Measurements from ENCODE around the gene GNAZ.
"Not testable (repeated sequence)": the region's sequence is repeated elsewhere in the genome, so short reads cannot be mapped to it uniquely, and the experiment has no call there.

GNAZ gene

DNA sequence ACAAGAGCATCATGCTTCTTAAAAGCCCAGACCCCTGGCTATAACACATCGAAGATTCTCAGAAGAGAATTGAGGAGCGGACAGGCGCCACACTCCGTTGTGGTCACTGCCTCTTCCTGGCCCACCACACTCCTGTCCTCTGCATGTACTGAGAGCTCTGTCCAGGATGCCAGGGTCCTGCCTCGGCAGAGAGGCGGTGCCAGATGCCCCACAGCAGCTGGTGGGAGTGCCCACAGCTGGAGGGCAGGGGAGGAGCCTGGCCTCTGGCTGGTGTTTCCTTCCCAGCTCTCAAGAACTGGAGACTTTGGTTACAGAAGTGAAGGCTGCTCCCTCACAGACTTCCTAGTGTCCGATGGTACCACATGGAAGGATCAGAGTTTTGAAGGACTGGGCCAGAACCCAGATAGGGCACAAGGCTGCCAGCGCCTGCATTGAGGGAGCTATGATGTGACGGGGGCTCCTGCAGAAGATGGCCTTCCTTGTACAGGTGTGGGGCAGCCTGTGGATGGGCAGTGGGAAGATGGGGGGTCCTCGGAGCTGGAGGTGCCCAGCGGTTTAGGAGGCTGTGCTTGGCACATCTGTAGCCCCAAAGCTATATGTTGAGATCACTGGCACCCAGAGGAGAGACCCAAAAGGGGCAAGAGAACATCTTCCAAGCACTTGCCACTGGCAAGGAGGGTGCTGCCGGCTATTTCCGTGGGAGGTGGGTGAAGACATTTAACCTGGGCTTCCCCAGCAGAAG, 52.1 kb downstream of the GNAZ start:
- no peak for DNase-seq

DNA sequence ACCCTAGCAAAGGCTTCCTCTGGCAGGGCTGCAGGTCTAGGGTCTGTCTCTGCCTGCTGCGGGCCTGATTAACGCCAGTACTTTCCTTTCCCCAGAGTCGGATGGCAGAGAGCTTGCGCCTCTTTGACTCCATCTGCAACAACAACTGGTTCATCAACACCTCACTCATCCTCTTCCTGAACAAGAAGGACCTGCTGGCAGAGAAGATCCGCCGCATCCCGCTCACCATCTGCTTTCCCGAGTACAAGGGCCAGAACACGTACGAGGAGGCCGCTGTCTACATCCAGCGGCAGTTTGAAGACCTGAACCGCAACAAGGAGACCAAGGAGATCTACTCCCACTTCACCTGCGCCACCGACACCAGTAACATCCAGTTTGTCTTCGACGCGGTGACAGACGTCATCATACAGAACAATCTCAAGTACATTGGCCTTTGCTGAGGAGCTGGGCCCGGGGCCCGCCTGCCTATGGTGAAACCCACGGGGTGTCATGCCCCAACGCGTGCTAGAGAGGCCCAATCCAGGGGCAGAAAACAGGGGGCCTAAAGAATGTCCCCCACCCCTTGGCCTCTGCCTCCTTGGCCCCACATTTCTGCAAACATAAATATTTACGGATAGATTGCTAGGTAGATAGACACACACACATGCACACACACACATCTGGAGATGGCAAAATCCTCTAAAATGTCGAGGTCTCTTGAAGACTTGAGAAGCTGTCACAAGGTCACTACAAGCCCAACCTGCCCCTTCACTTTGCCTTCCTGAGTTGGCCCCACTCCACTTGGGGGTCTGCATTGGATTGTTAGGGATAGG, 52.9 kb downstream of the GNAZ start:
- no peak for DNase-seq

- DNase-seq = no peak
Measured at GRCh38 chr22:23123804-23124254, 53.5 kb downstream of the GNAZ start.

DNA sequence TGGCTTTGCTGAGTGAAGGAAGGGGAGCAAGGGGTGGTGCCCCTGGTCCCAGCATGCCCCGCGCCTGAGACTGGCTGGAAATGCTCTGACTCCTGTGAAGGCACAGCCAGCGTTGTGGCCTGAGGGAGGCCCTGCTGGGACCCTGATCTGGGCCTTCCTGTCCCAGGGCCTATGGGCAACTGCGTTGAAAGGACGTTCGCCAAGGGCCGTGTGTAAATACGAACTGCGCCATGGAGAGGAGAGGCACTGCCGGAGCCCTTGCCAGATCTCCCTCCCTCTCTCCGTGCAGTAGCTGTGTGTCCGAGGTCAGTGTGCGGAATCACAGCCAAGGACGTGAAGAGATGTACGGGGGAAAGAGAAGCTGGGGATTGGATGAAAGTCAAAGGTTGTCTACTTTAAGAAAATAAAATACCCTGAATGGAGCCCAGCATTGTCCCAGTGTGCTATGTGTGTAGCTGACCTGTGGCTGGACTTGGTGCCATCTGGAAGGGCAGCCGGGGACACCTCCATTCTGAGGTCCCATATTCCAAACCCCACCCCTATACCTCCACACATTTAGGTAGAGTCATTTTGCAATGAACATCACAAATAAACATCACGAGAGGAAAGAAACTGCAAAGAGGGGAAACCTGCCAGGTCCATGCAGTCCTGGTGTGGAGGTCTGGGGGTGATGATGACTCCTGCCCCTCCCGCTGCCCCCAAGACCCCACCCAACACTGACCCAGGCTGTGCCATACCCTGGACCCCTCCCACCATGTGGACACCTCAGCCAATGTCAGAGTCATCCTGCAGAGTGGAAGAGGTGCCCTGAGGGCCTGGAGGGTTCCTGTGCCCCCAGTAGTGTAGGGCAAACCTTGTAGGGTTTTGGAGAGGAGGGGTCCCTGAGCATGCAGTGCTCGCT, 54.5 kb downstream of the GNAZ start:
- no peak for DNase-seq

DNA sequence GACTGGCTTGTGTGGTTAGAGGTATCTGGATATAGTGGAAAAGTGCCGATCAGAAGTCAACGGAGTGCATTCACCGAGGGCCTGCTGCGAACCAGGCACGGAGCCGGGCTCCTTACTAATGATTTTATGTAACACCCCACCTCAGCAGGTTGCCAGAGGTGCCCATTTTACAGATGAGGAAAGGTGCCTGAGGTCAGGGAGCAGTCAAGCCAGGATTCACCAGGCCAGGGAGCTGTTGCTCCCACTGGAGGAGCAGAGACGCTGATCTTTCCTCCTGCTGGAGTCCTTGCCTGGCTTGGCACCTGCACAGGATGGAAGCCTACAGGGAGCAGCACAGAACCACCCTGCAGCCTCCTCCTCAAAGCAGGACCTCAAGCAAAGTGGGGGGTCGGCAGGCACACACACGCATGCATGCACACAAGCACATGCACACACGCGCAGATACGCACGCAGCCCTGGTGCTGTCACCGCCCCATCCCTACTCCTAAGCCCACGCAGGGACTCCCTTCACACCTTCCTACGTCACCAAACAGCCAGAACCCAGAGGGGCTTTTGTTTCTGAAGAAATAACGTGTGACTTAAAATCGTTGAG, 55.3 kb downstream of the GNAZ start:
- no peak for DNase-seq

DNA sequence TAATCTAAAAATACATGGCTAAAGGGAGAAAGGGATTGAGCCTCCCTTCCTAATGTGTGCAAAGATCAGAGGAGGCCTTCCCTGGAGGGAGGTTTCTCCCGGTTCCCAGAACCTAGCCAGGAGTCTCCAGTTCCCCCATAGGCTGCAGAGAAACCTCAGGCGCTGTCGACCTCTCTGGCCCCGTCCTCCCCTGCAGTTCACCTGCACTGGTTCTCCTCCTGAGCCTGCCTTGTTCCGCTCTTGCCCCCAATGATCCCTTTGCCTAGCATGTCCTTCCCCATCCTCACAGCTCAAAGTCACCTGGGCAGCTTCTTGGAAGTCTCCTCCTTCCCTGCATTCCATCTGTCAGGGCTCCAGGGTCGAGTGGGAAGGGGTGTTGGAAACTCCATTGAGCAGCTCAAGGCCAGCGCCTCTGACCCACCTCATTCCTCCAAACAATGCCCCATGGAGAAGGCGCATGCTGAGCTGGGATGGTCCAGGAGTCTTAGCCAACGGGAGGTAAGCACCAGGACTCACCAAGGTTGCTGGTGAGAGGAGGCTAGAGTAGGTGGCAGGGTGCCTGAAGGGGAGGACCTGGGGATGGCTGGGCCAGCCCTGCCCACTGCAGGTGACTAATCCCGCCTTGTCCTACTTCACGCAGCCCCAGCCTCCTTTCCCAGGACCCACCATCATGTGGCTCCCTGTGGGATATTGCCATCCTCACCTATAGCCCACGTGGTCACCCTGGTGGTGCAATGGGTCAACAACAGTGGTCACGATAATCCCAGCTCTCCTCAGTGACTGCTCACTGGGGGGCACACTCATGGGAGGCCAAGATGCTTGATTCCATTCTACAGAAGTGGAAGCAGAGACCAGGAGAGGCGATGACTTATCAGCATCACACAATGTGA, 56.1 kb downstream of the GNAZ start:
- no peak for DNase-seq

GRCh38 chr22:23127055-23127756, 56.9 kb downstream of the GNAZ start:
- DNase-seq = no peak

DNA sequence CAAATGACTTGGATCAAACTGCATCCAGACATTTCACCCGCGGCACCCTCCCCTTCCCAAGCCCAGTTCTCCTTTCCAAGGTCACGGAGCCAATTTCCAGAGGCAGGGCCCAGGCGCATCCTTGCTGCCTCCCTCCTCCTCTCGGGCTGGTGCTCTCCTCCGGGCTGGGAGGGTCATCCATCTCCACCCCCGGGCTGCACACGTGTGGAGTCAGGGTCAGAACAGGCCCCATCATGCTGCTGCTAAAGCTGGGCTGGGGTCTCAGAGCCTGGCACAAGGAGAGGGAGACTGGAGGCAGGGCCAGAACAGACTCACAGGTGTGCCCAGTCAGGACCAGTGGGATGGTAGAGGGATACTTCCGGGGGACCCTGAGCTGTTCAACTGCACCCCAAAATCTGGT, 57.5 kb downstream of the GNAZ start:
- DNase-seq = no peak

- DNase-seq = peak; percentile 84
Measured at GRCh38 chr22:23128269-23129108, 58.2 kb downstream of the GNAZ start.

DNA sequence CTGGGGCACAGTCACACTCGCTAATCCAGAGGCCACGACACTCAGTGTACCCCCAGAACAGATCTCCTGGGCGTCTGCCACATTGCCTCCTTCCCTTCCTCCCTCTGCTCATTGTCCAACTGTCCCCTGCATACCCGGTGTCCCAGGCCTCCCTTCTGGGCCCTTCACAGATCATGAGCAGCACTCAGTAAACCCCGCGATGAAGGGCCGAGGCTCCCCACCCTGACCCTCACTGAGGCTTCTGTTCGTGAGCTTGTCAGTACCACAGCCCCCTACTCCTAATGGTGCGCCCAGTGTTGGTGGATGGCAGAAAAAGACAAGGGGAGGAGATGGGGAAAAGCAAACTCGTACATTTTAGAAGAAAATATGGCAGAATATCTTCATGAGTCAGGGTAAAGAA, 58.8 kb downstream of the GNAZ start:
- no peak for DNase-seq

DNA sequence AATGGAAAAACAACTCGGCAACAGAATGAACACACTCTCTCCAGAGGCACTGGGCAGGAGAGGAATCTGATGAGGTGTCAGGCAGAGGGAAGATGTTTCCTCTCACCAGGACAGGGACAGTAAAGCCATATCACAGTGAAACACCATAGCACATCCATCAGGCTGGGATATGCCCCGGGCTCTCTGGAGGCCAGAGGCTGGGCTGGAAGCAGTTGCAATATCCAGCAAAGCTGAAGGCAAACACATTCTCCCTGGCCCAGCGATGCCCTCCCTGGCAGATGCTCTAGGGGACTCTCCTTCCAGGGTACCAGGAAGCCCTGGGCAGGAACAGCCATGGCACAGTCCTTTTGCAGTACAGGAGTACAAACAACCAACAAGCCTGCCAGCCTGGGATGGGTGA, 60.4 kb downstream of the GNAZ start:
- no peak for DNase-seq

DNA sequence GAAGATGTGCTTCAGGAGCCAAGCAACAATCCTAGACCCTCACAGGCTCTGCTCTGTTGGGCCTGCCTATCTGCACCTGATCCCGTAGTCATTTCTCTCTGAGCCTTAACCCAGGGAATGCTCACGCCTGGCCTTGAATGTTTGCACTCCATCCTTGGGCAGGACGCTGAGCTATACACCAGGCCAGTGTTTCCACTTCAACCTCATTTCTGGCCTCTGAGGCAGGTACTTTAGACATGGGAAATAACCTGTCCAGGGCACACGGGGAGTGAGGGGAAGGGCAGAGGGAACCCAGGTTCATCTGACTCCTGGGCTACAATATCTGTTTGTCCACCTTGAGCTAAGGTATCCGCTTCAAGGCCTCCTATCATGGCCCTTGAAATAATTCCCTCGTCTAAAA, 61.6 kb downstream of the GNAZ start:
- no peak for DNase-seq

GRCh38 chr22:23132376-23133091, 62.2 kb downstream of the GNAZ start:
- no peak for DNase-seq

GRCh38 chr22:23133922-23134321, 63.6 kb downstream of the GNAZ start:
- no peak for DNase-seq

GRCh38 chr22:23136991-23137390, 66.7 kb downstream of the GNAZ start:
- not testable (repeated sequence) for DNase-seq

DNA sequence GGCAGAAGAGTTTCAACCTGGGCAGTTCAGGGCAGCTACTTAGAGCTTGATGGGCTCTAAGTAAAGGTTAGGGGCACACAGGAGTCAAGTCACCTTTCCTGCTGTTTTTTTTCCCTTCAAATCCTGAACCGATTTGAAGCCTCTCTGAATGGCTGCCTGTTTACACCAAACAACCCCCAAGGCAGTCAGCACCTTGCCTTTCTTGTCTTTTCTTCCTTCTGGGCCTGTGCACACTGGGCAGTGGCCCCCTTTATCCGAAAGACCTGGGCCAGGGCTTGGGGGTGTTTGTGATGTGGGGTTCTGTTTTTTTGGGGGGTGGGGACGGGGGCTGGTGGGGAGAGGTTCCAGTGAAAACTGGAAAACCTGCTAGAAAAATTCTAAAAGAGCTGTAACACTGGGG, 67.1 kb downstream of the GNAZ start:
- DNase-seq = no peak

- DNase-seq = no peak
Measured at GRCh38 chr22:23137905-23138561, 67.7 kb downstream of the GNAZ start.

DNA sequence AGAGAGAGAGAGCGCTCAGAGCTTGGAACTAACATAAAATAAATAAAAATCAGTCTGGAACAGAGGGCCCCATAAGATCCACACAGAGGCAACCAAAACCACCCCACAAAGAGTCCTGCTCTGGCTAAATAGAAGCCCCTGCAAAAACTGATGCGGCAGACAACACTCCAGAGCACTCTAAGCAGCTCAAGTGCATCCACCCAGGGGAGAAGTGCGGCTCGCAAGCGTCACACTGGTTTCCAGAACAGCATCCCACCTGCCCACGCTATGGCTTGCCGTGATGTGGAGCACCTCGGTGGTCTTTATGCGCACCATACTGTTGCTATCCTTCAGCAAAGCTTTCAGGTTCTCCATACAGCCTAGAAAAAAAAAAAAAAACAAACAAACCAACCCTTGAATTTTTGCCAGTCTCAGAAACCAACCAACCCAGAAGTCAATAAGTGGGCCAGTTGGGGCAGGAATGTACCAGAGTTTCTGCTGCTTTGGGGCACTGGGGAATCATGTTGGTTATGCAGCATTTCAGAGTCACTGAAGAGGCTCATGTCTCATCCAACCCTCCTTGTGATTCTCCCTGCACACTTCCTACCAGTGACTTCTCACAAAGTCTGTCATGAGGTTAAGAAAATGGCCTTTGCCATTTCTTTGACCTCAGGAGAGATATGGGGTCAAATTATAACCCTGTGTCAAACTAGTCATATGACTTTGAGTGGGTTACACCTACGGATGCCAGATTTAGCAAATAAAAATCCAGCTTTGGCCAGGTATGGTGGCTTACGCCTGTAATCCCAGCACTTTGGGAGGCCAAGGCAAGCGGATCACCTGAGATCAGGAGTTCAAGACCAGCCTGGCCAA, 68.5 kb downstream of the GNAZ start:
- no peak for DNase-seq

Measured in right forelimb (tissue), 1 donor.